Amniotic stem cell (primary cell): ENCODE results near the gene LCE3E.
"Not testable (repeated sequence)": the region's sequence is repeated elsewhere in the genome, so short reads cannot be mapped to it uniquely, and the experiment has no call there.

Source experiments
- DNase-seq: peaks from one replicate; lab custom pipeline; 2025; lab: John Stamatoyannopoulos, UW

LCE3E gene, protein sequence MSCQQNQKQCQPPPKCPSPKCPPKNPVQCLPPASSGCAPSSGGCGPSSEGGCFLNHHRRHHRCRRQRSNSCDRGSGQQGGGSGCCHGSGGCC

DNA sequence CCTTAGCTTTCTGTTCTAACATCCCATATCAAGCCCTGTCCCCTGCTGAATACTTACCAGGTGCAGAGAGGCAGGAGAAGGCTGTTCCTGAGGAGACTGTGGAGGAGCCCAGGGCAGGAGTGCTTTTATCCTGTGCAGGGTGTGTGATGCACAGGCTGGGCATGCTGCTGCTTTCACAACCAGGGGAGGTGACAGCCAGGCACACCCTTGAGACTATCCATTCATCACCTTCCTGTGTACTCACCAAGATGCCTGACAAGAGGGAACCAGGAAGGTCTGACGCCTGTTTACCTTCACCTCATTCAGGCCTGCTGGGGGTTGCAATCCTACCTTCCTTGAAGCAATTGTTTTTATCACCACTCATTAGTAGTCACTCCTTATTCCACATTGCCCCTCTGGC is at the start of gene LCE3E:
Gene LCE3E (minus strand): TSS at position 100 of the 400 bp plus-strand sequence. CDS start 572 bp downstream, outside the sequence.
- DNase-seq, result no peak

- DNase-seq, result no peak
These were observed 46.9 kb upstream of the LCE3E start, which contains the start of gene LCE3B for GRCh38 chr1:152613511-152613910. TSS of gene LCE3B (plus strand) at chr1:152613811. CDS start at chr1:152613811, 0 bp downstream.

DNA sequence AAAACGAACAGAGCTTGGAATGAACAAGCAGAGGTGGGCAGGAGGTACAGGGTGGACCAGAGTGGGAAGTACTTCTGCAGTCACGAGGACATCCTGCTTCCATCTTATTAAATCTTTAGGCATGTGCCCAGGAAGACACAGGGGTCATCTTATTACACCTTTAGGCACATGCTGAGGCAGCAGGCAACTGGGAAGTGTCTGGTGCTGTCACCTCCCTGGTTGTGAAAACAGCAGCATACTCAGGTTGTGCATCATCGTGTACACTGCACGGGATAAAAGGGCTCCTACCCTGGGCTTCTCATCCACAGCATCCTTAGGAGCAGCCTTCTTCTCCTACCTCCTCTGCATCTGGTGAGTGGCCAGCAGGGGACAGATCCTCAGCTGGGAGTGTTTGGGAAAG is 33.4 kb upstream of the LCE3E start, which contains the start of gene LCE3C:
Gene LCE3C (plus strand): TSS at position 301 of the 400 bp plus-strand sequence. CDS start 498 bp downstream, outside the sequence.
- no peak for DNase-seq

- no peak for DNase-seq
These were observed 30.4 kb upstream of the LCE3E start for GRCh38 chr1:152596986-152597385.

DNA sequence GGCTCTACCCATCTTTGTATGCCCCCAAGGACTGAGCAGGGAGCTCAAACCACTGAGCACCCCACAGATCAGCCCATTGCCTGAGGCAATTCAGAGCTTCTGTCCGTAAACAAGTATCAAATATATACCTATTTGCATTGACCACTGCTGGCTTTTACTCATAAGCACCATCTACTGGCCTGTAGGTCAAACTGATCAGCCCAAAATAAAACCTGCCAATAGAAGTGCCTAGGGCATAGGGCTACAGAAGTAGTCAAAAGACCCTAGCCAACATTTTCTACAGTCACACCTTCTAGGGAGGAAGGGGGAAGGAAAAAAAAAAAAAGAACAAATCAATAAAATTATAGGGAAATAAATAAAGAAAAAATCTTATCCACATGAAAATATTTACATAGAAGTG is 19.0 kb upstream of the LCE3E start:
- DNase-seq, result no peak

DNA sequence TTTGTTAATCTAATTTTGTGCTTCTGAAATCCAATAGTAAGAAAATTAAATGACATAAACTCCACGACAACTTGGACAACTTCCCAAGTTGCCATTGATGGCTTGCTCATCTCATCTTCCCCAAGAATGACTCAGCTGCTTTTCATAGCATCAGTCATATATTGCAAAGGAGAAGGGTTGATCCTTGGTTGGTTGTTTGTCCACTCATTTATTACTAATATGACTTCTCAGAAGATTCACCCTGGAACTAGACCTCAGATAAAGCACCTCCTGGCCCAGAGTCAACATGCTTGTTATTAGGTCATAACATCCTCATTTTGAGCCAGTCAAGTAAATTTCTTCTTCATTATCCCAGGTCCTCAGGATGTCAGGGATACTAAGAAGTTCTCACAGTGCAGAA is 16.1 kb upstream of the LCE3E start:
- DNase-seq, result no peak

DNA sequence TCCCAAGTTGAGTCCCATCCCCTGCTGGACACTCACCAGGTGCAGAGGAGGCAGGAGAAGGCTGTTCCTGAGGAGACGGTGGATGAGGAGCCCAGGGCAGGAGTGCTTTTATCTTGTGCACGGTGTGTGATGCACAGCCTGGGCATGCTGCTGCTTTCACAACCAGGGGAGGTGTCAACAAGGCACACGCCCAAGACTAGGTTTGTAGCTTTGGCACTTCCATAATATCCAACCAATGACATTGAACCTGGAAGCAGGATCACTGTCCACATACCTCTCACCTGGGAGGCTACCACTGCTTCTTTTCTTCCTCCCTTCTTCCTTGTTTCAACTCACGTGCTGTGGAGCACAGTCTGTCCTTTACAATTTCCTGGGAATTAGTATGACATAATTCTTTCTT is 13.9 kb upstream of the LCE3E start, which contains the start of gene LCE3D:
Gene LCE3D (minus strand): TSS at position 84 of the 400 bp plus-strand sequence. CDS start 580 bp downstream, outside the sequence.
- no peak for DNase-seq

- not testable (repeated sequence) for DNase-seq
These were observed 12.9 kb upstream of the LCE3E start for GRCh38 chr1:152579526-152579925.

DNA sequence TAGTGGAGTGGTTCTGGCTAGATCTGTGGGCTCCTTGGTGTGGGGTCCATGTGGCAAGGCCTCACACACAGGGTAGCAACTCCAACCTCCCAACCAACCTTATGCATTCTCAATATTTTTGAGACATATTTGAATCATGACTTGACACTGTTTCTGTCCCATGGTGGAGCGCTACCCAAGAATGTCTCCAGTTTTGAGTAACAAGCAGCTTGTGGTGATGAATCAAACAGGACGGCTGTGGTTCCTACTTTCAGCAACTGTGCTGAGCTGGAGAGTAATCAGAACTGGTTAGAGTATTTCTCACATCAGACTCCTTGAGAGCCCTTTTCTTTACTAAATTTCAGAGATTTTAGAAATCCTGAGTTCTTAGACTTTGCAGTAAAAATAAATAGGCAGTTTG is 10.6 kb upstream of the LCE3E start:
- DNase-seq, result no peak

GRCh38 chr1:152565535-152566215 is 905 bp downstream of the LCE3E start:
- DNase-seq, result no peak

- no peak for DNase-seq
These were observed 1.5 kb downstream of the LCE3E start for GRCh38 chr1:152565115-152565514.

DNA sequence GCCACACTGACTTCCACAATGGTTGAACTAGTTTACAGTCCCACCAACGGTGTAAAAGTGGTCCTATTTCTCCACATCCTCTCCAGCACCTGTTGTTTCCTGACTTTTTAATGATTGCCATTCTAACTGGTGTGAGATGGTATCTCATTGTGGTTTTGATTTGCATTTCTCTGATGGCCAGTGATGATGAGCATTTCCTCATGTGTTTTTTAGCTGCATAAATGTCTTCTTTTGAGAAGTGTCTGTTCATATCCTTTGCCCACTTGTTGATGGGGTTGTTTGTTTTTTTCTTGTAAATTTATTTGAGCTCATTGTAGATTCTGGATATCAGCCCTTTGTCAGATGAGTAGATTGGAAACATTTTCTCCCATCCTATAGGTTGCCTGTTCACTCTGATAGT is 18.2 kb downstream of the LCE3E start:
- DNase-seq, result not testable (repeated sequence)

DNA sequence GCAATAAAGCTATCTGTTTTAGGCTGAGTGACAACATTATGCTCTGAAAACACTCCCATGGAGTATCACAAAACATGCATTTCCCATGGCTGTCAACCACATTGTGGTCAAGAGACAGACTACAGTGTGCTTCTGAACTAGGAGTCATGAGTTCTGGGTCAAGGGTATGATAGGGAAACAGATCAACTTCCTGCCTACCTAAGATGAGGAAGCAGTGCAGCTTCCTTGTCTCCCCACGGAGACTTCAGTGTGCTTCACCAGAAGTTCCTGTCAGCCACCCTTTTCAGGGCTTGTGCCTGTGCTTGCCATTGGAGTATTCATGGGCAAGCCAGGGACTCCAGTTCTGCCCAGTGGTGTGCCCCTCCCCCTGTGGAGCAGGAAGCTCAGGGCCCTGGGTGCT is 19.9 kb downstream of the LCE3E start:
- DNase-seq, result no peak

DNA sequence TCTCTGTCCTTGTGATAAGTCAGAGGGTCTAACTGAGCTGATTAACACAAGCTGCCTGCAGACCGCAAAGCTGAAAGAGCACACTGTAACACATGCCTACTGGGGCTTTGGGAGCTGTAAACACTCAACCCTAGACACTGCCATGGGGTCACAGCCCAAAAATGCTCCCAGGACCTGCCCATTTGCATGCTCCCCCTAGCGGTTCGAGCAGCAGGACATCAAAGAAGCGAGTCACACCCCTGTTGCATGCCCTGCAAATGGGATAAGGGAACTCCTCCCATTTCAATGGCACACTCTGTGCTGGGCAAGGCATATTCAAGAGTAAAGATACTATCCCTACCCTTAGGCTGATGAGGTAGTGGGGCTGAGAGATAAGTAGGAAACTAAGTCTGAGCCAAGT is 22.8 kb downstream of the LCE3E start:
- DNase-seq, result no peak

DNA sequence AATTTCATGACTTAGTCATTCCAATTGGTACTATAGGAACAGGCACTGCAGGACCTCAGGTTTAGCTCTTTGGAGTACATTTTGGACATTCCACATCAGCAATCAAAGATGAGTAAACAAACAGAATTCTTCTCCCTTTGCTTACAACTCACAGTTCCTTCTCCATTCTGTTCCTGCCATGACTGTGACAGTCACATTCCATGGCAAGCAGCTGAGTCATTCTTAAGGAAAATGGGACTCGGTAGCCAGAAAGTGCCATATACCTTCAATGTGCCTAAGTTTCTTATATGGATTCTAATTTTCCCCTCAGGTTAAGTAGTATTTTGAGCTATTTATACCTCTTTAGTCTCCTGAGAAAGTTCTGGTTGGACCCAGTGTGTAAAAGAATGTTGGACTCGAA is 26.7 kb downstream of the LCE3E start:
- no peak for DNase-seq

DNA sequence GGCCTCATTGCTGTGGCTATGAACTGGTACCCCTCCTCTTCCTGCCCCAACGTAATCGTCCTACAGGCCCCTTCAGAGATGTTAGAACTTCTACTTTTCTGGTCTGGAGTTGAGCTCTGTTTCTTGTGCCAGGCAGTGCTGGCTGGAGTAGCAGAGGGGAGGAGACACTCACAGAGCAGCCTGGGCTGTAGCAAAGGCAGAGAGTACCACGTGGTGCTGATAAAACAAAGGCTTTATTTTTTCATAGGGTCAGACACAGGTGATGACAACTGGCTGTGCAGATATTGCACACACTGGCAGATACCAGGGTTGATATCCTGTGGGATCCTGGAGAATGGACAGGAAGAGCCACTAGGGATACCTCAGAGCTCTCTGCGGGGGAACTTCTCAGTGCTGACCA is 29.1 kb downstream of the LCE3E start:
- DNase-seq, result no peak

DNA sequence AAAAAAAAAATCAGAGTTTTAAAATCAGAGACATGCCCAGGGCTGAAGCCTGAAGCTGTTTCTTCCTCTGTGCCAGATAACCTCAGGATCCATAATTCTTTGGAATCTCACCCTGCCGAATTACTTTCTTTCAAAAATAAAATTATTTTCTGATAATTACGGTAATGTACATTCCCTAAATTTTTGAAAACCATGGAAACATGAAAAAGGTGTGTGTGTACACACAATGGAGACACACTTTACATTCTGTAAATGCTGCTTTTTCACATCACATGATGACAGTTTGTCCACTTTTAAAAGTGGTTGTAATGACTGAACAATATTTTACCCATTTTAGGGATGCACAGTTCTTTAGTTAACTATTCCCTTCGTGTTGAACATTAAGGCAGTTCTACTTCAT is 30.8 kb downstream of the LCE3E start:
- no peak for DNase-seq

- no peak for DNase-seq
These were observed 33.1 kb downstream of the LCE3E start for GRCh38 chr1:152533327-152533938.

GRCh38 chr1:152525080-152525641 is 41.4 kb downstream of the LCE3E start:
- DNase-seq, result no peak

DNA sequence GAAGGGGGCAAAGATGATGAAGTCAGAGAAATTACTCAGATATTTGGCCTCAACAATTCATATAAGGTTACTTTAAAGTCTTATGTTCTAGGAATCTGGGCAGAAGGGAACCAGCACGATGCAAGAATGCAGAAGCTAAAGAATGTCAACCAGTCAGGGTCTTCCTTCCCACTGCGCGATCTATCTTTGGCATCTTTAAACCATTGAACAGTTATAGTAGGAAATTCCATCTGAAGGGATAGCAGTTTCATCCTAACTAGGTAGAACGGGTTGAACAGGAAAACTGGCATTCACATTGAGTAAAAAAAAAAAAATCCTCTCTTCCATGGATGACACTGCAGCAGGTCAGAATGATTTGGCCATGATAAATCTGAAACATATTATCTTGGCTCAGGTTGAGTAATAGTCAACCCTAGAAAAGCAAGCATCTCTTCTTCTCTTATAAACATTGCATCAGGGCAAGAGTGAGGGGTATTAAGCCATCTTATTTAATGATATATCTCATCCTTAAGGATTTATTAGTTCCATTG is 46.0 kb downstream of the LCE3E start:
- DNase-seq, result no peak

- no peak for DNase-seq
These were observed 46.7 kb downstream of the LCE3E start for GRCh38 chr1:152519851-152520250.

GRCh38 chr1:152517237-152517811 is 49.3 kb downstream of the LCE3E start:
- DNase-seq, result no peak
